HG03457 (cell line): ENCODE data around the gene MSL3.
A peak's percentile ranks its signal among the peaks of the same experiment; 100 is the strongest.

ENCODE experiments used
- ATAC-seq: cut with Tn5 transposase; IDR thresholded peaks from one replicate; pipeline ENCODE4 v1.9.1; 2021; ENCODE audit warnings: moderate number of reproducible peaks; ENCODE audit not compliant: unreplicated experiment

The MSL3 gene

GRCh38 chrX:11757719-11758399, at the start of gene MSL3:
MSL3 (plus strand) TSS chrX:11758237; CDS start chrX:11758264, 27 bp downstream.
- ATAC-seq: peak; percentile 28

- ATAC-seq: no peak
These were observed 35.7 kb upstream of the MSL3 start for GRCh38 chrX:11722304-11722703.

- no peak for ATAC-seq
These were observed 33.7 kb upstream of the MSL3 start for GRCh38 chrX:11724122-11725017.

- no peak for ATAC-seq
These were observed 32.2 kb upstream of the MSL3 start for GRCh38 chrX:11725631-11726442.

GRCh38 chrX:11728556-11728955, 29.5 kb upstream of the MSL3 start:
- ATAC-seq: no peak

- no peak for ATAC-seq
These were observed 24.4 kb upstream of the MSL3 start for GRCh38 chrX:11733614-11734013.

GRCh38 chrX:11739776-11740175, 18.3 kb upstream of the MSL3 start:
- ATAC-seq: no peak

- ATAC-seq: no peak
These were observed 17.2 kb upstream of the MSL3 start for GRCh38 chrX:11740794-11741193.

- no peak for ATAC-seq
These were observed 16.5 kb upstream of the MSL3 start for GRCh38 chrX:11741574-11741973.

- ATAC-seq: no peak
These were observed 12.2 kb upstream of the MSL3 start for GRCh38 chrX:11745881-11746280.

- ATAC-seq: no peak
These were observed 8.0 kb upstream of the MSL3 start for GRCh38 chrX:11750046-11750445.

- ATAC-seq: no peak
These were observed 7.3 kb upstream of the MSL3 start for GRCh38 chrX:11750694-11751093.

- ATAC-seq: no peak
These were observed 6.8 kb upstream of the MSL3 start for GRCh38 chrX:11751261-11751660.

GRCh38 chrX:11753668-11754067, 4.4 kb upstream of the MSL3 start:
- no peak for ATAC-seq

- ATAC-seq: no peak
These were observed 2.9 kb upstream of the MSL3 start for GRCh38 chrX:11754958-11755645.

- ATAC-seq: no peak
These were observed 2.3 kb upstream of the MSL3 start for GRCh38 chrX:11755724-11756123.

- no peak for ATAC-seq
These were observed 1.4 kb upstream of the MSL3 start for GRCh38 chrX:11756354-11757318.

- no peak for ATAC-seq
These were observed 679 bp upstream of the MSL3 start for GRCh38 chrX:11757397-11757718.

- peak; percentile 39 for ATAC-seq
These were observed 549 bp downstream of the MSL3 start for GRCh38 chrX:11758400-11759171.
